NCI-H510A (cell line): ENCODE data around the gene CDH26.
"Not testable (repeated sequence)": the region's sequence is repeated elsewhere in the genome, so short reads cannot be mapped to it uniquely, and the experiment has no call there.

Source experiments
- DNase-seq: peaks from one replicate; lab custom pipeline; 2025; lab: John Stamatoyannopoulos, UW

CDH26 gene

GRCh38 chr20:60013296-60014139, 55.3 kb downstream of the CDH26 start:
- DNase-seq = no peak

- DNase-seq = no peak
Measured at GRCh38 chr20:60016406-60016805, 58.2 kb downstream of the CDH26 start.

GRCh38 chr20:60020251-60020650, 62.0 kb downstream of the CDH26 start:
- DNase-seq = no peak

- DNase-seq = no peak
Measured at GRCh38 chr20:60021104-60021503, 62.9 kb downstream of the CDH26 start.

GRCh38 chr20:60022849-60023248, 64.6 kb downstream of the CDH26 start:
- DNase-seq = no peak

- DNase-seq = no peak
Measured at GRCh38 chr20:60024245-60024644, 66.0 kb downstream of the CDH26 start.

- no peak for DNase-seq
Measured at GRCh38 chr20:60024801-60025200, 66.6 kb downstream of the CDH26 start.

- no peak for DNase-seq
Measured at GRCh38 chr20:60026010-60026409, 67.8 kb downstream of the CDH26 start.

GRCh38 chr20:60030471-60030870, 72.2 kb downstream of the CDH26 start:
- no peak for DNase-seq

- DNase-seq = no peak
Measured at GRCh38 chr20:60031107-60031506, 72.9 kb downstream of the CDH26 start.

GRCh38 chr20:60034231-60035110, 76.2 kb downstream of the CDH26 start:
- DNase-seq = no peak

GRCh38 chr20:60035486-60035885, 77.3 kb downstream of the CDH26 start:
- no peak for DNase-seq

GRCh38 chr20:60036346-60036745, 78.1 kb downstream of the CDH26 start:
- DNase-seq = no peak

- DNase-seq = no peak
Measured at GRCh38 chr20:60036746-60037499, 78.7 kb downstream of the CDH26 start.

GRCh38 chr20:60038400-60039008, 80.3 kb downstream of the CDH26 start:
- DNase-seq = no peak

- DNase-seq = no peak
Measured at GRCh38 chr20:60039526-60039925, 81.3 kb downstream of the CDH26 start.

GRCh38 chr20:60040471-60041162, 82.4 kb downstream of the CDH26 start:
- DNase-seq = no peak

- DNase-seq = not testable (repeated sequence)
Measured at GRCh38 chr20:60041436-60042165, 83.4 kb downstream of the CDH26 start.

GRCh38 chr20:60043435-60043834, 85.2 kb downstream of the CDH26 start:
- DNase-seq = no peak

GRCh38 chr20:60046011-60046413, 87.8 kb downstream of the CDH26 start:
- no peak for DNase-seq

- DNase-seq = no peak
Measured at GRCh38 chr20:60046436-60046835, 88.2 kb downstream of the CDH26 start.
